Gastrocnemius medialis (tissue), 4 donors: Measurements from ENCODE around the gene ZNF70.

Experiments
- POLR2A ChIP-seq, 2 donors: fragments of 450-650 bp; IDR thresholded peaks; one replicate each; pipeline ENCODE4 v1.6.1; 2017; ENCODE audit warnings: antibody characterized with exemption in 2 of 2, mild to moderate bottlenecking in 2 of 2, moderate library complexity in 2 of 2
- TF ChIP-seq, protein P1 (sequence below), 5 experiments: fragments of 450-650 bp in 3 of 5; fragments of 200-600 bp in 2 of 5; sonication (generic) in 2 of 5; IDR thresholded peaks in 4 of 5; conservative IDR thresholded peaks in 1 of 5; 1 replicate in 4 of 5; 2 replicates in 1 of 5; pipeline ENCODE4 v1.5.1; 2016 to 2019; ENCODE audit warnings: antibody characterized with exemption in 5 of 5, mild to moderate bottlenecking in 3 of 5, moderate library complexity in 3 of 5

- TF ChIP-seq, protein P1, sequence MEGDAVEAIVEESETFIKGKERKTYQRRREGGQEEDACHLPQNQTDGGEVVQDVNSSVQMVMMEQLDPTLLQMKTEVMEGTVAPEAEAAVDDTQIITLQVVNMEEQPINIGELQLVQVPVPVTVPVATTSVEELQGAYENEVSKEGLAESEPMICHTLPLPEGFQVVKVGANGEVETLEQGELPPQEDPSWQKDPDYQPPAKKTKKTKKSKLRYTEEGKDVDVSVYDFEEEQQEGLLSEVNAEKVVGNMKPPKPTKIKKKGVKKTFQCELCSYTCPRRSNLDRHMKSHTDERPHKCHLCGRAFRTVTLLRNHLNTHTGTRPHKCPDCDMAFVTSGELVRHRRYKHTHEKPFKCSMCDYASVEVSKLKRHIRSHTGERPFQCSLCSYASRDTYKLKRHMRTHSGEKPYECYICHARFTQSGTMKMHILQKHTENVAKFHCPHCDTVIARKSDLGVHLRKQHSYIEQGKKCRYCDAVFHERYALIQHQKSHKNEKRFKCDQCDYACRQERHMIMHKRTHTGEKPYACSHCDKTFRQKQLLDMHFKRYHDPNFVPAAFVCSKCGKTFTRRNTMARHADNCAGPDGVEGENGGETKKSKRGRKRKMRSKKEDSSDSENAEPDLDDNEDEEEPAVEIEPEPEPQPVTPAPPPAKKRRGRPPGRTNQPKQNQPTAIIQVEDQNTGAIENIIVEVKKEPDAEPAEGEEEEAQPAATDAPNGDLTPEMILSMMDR (IDR thresholded peaks at IDR 0.05 in 4 of 5, conservative IDR thresholded peaks at IDR 0.05 in 1 of 5), result no peak
- TF ChIP-seq POLR2A (IDR thresholded peaks at IDR 0.05), result no peak
These were observed 52.2 kb downstream of the ZNF70 start for GRCh38 chr22:23698673-23699235.
